ENCODE measurements around the gene THSD7B.
"Not testable (repeated sequence)": the region's sequence is repeated elsewhere in the genome, so short reads cannot be mapped to it uniquely, and the experiment has no call there.

THSD7B gene, protein sequence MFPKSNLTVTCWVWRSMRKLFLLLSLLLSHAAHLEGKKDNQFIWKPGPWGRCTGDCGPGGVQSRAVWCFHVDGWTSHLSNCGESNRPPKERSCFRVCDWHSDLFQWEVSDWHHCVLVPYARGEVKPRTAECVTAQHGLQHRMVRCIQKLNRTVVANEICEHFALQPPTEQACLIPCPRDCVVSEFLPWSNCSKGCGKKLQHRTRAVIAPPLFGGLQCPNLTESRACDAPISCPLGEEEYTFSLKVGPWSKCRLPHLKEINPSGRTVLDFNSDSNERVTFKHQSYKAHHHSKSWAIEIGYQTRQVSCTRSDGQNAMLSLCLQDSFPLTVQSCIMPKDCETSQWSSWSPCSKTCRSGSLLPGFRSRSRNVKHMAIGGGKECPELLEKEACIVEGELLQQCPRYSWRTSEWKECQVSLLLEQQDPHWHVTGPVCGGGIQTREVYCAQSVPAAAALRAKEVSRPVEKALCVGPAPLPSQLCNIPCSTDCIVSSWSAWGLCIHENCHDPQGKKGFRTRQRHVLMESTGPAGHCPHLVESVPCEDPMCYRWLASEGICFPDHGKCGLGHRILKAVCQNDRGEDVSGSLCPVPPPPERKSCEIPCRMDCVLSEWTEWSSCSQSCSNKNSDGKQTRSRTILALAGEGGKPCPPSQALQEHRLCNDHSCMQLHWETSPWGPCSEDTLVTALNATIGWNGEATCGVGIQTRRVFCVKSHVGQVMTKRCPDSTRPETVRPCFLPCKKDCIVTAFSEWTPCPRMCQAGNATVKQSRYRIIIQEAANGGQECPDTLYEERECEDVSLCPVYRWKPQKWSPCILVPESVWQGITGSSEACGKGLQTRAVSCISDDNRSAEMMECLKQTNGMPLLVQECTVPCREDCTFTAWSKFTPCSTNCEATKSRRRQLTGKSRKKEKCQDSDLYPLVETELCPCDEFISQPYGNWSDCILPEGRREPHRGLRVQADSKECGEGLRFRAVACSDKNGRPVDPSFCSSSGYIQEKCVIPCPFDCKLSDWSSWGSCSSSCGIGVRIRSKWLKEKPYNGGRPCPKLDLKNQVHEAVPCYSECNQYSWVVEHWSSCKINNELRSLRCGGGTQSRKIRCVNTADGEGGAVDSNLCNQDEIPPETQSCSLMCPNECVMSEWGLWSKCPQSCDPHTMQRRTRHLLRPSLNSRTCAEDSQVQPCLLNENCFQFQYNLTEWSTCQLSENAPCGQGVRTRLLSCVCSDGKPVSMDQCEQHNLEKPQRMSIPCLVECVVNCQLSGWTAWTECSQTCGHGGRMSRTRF (N-terminal part only)

DNA sequence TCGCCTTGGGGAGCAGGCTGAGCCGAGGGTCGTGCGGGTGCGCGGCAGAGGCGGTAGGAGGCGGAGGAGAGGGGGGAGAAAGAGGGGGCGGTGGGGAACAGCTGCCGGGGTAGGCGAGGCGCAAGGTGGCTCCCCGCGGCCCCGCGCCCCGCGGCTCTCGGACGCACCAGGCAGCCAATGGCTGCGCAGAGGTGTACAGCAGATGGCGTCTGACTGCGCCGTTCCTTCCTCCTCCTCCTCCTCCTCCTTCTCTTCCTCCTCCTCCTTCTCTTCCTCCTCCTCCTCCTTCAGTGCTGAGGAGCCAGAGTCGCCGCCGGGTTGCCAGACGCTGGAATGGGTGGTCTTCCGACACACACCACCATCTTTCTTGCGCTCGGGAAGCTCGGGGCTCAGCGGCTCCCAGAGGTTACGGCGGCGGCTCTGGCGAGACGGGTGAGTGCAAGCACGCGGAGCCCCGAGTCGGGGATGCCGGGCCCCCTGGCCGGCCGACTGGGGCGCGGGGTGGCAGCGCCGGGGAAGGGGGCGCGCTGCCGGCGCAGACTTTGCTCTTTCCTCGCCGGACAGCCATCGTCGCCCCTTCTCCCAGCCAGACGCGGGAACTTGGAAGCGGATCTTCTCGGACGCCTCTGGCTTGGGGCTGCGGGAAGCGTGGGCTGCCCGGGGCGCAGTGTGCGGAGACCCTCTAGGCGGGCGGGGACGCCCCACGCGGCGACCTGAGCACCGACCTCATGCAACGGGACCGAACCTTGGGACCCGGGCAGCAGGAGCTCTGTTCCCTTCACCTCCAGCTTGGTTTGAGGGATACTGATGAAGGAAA lies at the start of gene THSD7B:
TSS of gene THSD7B (plus strand) at position 290 of the 817 bp plus-strand sequence. CDS start 116,634 bp downstream, outside the sequence.
- no peak for DNase-seq

DNA sequence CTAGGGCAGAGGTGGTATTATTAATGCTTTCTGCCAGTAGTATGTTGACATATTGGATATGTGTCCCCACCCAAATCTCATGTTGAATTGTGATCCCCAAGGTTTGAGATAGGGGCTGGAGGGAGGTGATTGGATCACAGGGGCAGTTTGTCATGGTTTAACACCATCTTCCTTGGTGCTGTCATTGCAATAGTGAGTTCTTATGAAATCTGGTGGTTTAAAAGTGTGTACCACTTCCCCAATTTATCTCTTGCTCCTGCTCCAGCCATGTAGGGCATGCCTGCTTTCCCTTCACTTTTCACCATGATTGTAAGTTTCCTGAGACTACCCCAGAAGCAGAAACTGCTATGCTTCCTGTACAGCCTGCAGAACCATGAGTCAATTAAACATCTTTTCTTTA lies 47.1 kb upstream of the THSD7B start:
- no peak for DNase-seq

DNA sequence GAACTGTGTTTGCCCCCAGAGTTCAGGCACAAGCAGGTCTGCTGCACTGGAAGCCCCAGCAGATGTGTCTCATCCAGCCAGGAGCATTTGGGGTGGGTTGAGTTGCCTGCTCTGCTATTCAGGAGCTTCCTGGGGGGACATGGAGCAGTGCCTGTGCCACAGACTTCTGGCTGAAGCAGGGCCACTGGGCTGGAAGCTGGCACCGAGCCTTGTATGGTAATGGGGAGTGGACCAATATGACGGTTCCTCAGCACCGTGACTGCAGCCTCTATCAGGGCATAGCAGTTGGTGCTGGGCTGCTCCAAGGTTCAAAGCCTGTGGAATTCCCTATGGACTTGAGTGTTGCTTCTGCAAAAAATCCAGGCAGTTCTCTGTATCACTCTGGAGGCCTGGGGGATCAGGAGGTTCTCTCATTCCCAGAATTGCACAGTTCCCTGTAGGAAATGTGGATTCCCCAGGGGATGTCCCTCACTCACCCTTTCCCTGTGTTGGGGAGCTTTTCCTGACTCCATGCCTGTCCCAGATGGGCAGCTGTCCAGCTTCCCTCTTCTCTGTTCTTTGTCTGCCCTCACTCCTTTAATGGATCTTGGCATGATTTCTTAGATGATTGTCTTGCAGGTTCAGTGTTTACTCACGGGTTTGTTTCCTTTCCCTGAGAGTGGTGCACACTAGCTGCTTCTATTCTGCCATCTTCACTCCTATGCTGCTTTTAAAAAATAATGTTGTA lies 37.2 kb upstream of the THSD7B start:
- no peak for DNase-seq

DNA sequence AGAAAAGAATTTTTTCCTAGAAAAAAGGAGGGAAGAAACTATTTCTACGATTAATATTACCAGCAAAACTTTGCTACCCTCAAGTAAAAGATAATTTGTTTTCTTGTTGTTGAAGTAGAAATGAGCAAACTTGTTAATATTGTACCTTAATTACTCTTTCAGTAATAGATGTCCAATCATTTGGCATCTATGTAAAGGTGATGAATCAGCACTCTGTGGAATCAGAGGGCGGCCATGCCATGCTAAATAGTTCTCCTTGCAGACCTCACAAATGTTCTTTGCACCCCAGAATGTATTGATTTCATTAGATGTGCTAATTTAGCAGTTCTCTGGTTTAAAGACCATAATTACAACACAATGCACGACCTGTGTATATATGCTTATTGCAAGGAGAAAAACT lies 29.1 kb upstream of the THSD7B start:
- no peak for DNase-seq

DNA sequence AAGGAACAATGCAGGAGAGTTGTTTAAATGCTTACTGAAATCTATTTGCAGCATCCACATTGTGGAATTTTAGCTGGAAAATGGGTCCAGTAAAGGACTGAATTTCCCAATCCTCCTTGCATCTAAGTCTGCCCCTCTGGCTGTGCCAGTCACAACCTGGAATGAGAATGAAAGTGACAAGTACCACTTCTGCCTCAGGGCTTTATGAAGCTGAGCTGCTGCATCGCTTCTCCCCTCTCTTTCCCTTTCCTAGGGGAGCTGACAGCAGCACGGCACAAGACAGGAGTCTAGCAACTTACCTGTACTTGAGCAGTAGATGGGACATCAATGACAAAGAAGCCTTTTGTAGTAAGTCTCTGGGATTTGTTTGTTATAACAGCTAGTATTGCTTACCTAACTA lies 27.3 kb upstream of the THSD7B start:
- no peak for DNase-seq

DNA sequence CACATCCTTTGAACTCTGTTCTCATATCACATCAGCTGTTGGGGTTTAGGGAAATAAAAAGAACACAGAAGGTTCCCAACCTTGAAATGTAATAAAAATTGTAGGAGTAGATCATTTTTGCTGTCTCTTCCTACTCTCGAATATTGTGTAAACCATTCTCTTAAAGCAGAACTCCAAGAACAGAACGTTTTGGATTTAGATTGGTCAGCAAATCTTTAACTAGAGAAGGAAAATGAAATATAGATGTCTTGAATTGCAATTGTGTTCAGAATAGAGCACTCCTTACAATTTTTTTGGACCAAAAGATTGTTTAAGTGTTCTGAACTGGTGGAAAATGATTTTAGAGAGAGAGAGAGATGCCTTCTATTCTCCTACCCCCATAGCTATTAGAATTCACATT lies 23.9 kb upstream of the THSD7B start:
- no peak for DNase-seq

DNA sequence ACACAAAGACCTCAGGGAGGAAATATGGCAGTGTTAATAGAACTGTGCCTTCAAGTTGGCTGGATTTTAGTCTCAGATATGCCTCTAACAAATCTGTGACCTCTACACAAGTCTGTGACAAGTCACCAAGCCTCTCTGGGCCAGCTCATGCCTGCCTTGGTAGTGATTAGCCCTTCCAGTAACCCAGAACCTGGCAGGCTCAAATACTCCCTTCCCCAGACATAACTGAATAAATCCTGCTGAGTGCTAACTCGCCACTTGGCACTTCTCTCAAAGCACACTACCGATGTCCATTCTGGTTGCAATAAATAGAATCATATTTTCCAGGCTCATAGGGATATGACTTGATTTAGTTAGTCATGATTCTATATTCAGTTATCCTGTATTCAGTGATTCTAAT lies 15.3 kb upstream of the THSD7B start:
- no peak for DNase-seq

DNA sequence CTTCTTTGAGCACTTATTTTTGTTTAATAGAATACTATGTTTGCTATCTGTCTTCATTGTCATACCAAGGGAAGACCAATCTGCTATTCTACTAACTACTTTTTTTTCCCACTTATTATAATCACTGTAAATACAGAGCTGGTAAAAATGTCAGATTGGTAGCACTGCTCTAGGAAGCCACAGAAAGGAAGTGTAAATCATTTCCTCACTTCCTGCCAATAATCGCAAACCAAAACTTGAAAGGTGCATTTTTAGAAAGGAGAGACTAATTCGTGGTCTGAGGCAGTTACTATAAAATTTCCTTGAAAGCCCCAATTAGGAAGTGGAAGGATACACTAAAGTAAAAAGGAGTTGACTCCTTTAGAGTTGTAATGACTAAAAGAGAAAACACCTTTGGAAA lies 13.9 kb upstream of the THSD7B start:
- no peak for DNase-seq

DNA sequence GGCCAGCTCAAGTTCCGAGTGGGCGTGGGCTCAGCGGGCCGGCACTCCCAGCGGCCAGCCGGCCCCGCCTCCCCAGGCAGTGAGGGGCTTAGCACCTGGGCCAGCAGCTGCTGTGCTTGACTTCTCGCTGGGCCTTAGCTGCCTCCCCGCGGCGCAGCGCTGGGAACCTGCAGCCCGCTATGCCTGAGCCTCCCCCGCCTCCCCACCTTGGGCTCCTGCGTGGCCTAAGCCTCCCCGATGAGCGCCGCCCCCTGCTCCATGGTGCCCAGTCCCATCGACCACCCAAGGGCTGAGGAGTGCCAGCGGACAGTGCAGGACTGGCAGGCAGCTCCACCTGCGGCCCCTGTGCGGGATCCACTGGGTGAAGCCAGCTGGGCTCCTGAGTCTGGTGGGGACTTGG lies 6.8 kb upstream of the THSD7B start:
- not testable (repeated sequence) for DNase-seq

DNA sequence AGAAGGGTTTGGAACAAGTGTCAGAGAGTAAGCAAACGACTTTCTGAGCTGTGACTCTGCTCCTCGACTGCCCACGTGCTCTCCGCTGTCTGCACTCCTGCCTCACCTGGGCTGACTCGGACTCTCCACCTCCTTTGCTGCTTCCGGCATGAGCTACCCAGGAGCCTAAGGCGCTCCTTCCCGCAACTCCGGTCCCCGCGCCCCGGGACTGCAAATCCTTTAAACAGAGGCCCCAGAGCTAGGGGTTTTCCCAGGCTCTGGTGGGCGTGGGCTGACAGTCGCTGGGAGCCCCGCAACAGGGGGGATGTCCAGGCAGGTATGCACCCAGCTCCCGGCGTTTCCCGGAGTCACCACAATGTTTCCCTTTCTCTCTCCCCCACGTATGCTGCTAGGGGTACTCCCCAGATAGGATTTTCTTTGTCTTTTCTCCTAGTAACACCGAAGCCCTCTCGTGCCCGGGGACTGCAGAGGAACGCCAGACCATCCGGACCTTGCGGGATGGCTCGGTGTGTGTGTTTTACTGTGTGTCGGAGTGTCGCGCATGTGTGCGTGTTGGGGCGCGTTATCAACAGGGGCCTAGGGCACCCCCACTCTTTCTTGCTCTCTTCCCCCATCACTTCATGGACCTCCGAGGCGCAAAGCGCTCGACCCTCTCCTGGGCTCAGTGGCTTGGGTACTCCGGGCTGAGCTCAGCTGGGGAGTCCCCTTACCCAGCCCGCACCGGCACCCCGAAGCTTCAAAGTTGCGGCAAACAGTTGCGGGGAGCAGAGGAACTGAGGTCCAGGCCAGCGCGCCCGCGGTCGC lies 691 bp upstream of the THSD7B start:
- no peak for DNase-seq

DNA sequence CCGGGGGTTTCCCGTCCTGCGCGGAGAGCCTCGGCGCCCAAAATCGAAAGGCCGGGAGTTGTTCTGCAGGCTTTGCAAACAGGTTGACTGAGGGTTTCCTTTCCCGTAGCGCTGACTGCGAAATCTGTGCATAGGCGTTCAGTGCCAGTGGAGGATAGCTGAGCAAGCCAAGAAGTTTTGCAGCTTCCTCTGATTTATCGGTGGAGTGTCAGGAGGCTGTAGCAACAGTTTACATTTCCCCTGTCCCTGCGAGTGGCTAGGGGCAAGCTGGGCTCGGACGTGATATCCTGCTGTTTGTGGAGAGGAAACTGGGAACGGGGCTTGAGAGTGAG lies 694 bp downstream of the THSD7B start:
- no peak for DNase-seq

DNA sequence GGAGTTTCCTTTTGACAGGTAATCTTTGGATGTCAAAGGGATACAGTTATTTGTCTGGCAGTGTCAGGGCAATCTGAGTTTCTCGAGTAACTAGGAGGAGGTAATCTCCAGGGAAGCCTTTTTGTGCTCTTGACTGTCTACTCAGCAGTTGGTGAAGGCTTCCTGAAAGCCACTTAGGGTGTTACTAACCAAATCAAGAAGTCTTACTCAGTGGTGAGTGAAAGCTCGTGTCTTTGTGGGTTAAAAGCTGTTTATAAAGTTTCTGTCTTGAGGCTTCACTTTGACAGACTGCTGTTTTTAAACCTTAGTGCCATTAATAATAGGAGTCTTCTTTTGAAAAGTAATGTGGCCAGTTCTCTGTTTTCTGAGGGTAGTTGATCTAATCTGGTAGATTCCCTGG lies 1.7 kb downstream of the THSD7B start:
- no peak for DNase-seq

DNA sequence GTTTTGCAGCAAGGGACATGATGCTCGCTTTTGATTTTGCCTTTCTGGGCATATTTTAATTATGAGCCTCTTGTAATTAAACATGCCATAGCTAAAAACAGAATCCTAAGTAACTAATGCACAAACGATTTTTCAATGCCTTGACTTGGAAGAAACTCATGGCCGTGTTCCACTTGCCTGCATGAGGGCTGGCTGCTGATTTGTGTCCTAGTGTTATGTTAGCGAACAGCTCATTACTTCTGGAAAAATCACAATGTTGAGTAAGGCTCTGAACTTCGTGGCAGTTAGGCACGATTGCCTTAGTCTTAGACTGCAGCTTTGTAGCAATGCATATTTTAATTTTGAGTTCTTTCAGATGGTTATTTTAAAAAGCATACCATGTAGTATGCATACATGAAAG lies 4.5 kb downstream of the THSD7B start:
- no peak for DNase-seq

DNA sequence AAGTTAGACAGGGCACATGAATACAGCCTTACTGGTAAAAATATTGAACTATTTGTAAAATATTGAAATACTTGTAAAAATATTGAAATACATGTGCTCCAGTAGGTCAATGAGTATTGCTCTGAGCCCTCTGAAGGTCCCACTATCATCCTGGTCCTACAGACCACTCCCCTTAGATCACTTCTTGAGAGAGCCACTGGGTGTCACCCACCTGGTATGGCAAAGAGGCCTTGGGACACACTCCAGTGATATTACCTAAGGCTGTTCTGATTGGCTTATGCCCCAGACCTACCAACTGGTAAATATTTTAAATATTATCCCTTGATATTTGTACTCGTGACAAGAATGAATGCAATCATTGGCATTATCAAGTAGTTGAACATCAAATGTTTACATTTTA lies 5.0 kb downstream of the THSD7B start:
- no peak for DNase-seq

DNA sequence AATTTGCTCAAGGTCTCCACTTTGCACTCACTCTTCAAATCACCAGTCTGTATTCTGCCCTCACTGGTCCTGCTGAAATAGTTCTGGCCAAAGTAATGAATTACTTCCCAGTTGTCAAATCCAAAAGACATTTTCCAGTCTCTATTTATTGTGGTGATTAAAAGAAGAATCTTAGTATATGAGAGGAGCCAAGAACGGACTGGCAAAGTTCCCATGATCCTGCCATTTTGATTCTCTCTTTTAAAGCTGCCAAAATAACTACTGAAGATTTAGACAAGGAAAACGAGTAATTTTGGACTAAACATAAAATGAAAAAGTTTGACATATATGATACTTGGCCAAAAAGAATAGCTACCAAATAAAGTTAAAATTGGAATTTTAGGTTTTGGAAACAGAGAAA lies 12.0 kb downstream of the THSD7B start:
- DNase-seq, result no peak

DNA sequence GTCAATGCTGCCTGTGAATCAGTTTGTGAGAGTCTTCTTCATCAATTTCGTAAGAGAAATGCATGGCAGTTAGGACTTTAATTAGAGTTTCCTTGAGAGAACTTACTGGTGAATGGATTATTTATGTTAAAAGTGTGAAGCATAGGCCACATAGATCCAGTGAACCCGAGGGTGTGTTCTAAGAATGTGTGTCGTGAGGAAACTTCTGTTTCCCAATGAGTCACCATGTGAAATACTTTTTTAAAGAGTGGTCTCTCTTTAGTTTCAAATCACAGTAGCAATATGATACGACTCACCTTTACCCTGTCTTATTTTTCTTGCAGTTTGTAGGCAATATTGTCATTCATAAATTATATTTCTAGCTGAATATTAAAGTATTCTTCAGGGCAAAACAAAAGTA lies 18.5 kb downstream of the THSD7B start:
- no peak for DNase-seq

DNA sequence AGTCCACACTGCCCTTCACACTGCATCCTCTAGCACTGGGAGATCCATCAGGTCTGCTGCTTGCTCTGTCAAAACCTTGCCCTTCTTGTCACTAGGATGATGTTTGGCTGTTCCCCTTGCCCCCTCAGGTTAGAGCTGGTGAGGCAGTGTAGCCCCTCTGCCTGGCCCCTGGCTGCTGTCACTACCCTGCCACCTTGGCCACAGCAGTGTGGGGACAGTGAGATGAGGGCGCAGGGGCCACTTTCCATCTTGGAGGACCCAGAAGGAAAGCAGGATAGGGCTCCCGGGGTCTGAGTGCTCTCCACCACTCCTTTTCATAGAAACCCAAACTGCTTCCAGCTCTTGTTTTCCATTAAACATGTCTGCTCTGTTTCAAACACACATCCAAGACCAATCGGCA lies 19.9 kb downstream of the THSD7B start:
- DNase-seq, result no peak

DNA sequence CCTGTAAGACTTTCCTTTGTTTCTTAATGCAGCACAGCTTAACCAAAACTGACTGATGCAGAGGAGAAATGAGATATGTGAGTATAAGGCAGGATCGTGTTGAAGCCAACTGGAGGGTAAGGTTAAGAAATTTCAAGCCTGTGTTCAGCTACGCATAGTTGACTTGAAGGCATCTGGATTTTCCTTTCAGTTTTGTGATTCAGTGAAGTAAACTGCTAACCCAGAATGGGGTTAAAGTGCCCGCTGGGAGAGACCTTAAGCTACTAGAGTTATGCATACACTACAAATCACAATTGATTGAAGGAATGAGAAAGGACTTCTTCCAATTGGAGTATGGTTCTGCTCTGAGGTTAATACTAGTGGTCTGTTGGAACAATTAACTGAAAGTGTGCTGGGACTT lies 22.6 kb downstream of the THSD7B start:
- DNase-seq, result no peak

DNA sequence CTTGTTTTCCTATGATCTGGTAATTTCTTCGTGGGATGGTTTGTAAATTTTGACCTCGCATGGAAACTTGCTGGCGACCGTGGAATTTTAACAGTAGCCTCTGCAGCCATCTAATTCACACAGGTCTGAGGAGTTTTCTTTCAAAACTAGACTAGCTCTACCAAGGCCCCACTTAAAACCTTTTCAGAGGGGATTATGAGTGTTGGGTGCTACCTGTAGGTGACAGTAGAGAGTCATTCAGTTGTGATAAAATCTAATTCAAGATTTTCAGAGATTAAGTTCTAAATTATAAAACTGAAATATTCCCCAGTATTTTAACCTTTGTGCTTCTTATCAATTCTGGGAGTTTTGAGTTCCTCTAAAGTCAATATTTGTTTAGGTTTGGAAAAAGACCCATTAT lies 31.0 kb downstream of the THSD7B start:
- no peak for DNase-seq

DNA sequence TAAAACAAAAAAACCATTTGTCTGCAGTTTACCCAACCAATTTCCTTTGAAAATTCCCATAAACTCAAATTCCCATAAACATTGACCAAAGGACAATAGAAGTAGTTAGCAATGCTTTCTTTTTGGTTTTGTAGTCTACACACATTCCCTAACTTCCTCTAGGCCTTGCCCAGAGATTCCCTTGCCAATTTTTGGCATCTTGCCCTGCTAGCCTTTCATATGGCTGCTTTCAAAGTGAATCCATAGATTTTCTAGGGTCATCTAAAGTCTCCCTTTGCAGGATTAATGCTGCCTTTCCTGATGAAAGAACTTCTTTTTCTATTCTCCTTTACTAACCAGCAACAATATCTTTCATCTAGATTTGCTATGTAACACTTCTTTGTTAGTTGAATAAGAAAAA lies 33.4 kb downstream of the THSD7B start:
- no peak for DNase-seq

DNA sequence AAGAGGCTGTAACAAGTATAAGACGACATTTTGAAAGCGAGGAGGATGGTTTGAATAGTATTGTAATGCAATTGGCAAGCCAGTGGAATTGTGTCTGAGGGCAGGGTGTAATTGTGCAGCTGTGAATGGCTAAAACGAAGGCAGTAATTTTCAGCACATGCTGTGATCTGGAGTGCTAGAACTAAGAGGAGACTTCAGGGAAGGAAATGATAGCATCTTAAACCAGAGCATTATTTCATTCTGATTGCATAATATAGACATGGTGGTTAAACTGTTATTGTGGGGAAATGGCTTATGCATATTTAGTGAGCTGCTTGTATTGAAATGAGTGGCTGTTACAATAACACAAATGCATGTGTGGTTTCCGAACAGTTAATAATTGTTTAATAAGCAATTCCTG lies 36.3 kb downstream of the THSD7B start:
- DNase-seq, result no peak

Measured in activated CD8-positive, alpha-beta memory T cell treated with anti-CD3 and anti-CD28 coated beads for 24 hours (primary cell).